ENCODE results near the gene CAMTA1.
"Not testable (repeated sequence)": the region's sequence is repeated elsewhere in the genome, so short reads cannot be mapped to it uniquely, and the experiment has no call there.

Gene CAMTA1

GRCh38 chr1:7681401-7681800 lies 896.1 kb downstream of the CAMTA1 start:
- DNase-seq = no peak

GRCh38 chr1:7683521-7683920 lies 898.3 kb downstream of the CAMTA1 start:
- no peak for DNase-seq

GRCh38 chr1:7684132-7684531 lies 898.9 kb downstream of the CAMTA1 start:
- DNase-seq = no peak

- DNase-seq = no peak
Observed at GRCh38 chr1:7684861-7685635, 899.8 kb downstream of the CAMTA1 start.

- no peak for DNase-seq
Observed at GRCh38 chr1:7686301-7686850, 901.1 kb downstream of the CAMTA1 start.

- no peak for DNase-seq
Observed at GRCh38 chr1:7687411-7687810, 902.2 kb downstream of the CAMTA1 start.

- DNase-seq = no peak
Observed at GRCh38 chr1:7688659-7689058, 903.4 kb downstream of the CAMTA1 start.

- DNase-seq = not testable (repeated sequence)
Observed at GRCh38 chr1:7689307-7689706, 904.1 kb downstream of the CAMTA1 start.

- peak; percentile 15 for DNase-seq
Observed at GRCh38 chr1:7690076-7690475, 904.8 kb downstream of the CAMTA1 start.

- no peak for DNase-seq
Observed at GRCh38 chr1:7690496-7691182, 905.4 kb downstream of the CAMTA1 start.

GRCh38 chr1:7691576-7691975 lies 906.3 kb downstream of the CAMTA1 start:
- DNase-seq = no peak

GRCh38 chr1:7692005-7692404 lies 906.8 kb downstream of the CAMTA1 start:
- DNase-seq = no peak

- DNase-seq = peak; percentile 9
Observed at GRCh38 chr1:7693037-7693436, 907.8 kb downstream of the CAMTA1 start.

- no peak for DNase-seq
Observed at GRCh38 chr1:7693662-7694061, 908.4 kb downstream of the CAMTA1 start.

GRCh38 chr1:7694600-7695496 lies 909.6 kb downstream of the CAMTA1 start:
- no peak for DNase-seq

- DNase-seq = no peak
Observed at GRCh38 chr1:7695497-7696117, 910.4 kb downstream of the CAMTA1 start.

- no peak for DNase-seq
Observed at GRCh38 chr1:7698641-7699040, 913.4 kb downstream of the CAMTA1 start.

- no peak for DNase-seq
Observed at GRCh38 chr1:7702365-7702764, 917.1 kb downstream of the CAMTA1 start.

- DNase-seq = no peak
Observed at GRCh38 chr1:7703321-7704213, 918.3 kb downstream of the CAMTA1 start.

- DNase-seq = peak; percentile 81
Observed at GRCh38 chr1:7704214-7705047, 919.2 kb downstream of the CAMTA1 start.

All from MV-4-11 (cell line).